Large intestine (tissue), 12 donors: ENCODE results near the gene SUFU. TPM values are rescaled to one million over a fixed set of nuclear protein-coding genes. Genes with fewer than 3 reads are reported as not detected.
A peak's percentile ranks its signal among the peaks of the same experiment; 100 is the strongest.
"Not testable (repeated sequence)": the region's sequence is repeated elsewhere in the genome, so short reads cannot be mapped to it uniquely, and the experiment has no call there.

Source experiments
- DNase-seq, 2 donors: peaks; one replicate each; pipeline versions ENCODE4 v3.0.0 to v3.0.0-alpha.2; 2013
- H3K27ac ChIP-seq: one replicate; pipeline ENCODE4 v1.5.1; 2013; ENCODE audit warnings: low read length
- H3K27me3 ChIP-seq: 2 replicates; pipeline ENCODE4 v1.6.1; 2013; ENCODE audit warnings: low read length; ENCODE audit not compliant: control insufficient read depth, insufficient read depth
- H3K36me3 ChIP-seq: 2 replicates; pipeline ENCODE4 v1.6.1; 2013; ENCODE audit warnings: low read length; ENCODE audit not compliant: control insufficient read depth, insufficient read depth
- H3K4me1 ChIP-seq: one replicate; pipeline ENCODE4 v1.6.1; 2013; ENCODE audit warnings: low read length; ENCODE audit not compliant: control insufficient read depth, insufficient read depth
- H3K4me3 ChIP-seq: one replicate; pipeline ENCODE4 v1.5.1; 2013; ENCODE audit warnings: low read length
- H3K9me3 ChIP-seq: one replicate; pipeline ENCODE4 v1.6.1; 2013; ENCODE audit warnings: mild to moderate bottlenecking, low read depth, low read length, moderate library complexity; ENCODE audit not compliant: control insufficient read depth
- WGBS: methylation state at CpG from one replicate; pipeline ENCODE4 v1.1.5; 2013; ENCODE audit warnings: low lambda C conversion rate; ENCODE audit not compliant: insufficient coverage; 5-methylcytosine and 5-hydroxymethylcytosine counted together
- long read RNA-seq, 11 donors: transcript quantifications; one replicate each; lab custom pipeline, GENCODE V29; 2026
- polyA plus RNA-seq: library from polyadenylated mRNA; unstranded; fragments of 120-200 nt; gene quantifications from one replicate; pipeline ENCODE4 v1.2.1, GENCODE V29; 2013

Gene SUFU
- 12.9 TPM for polyA plus RNA-seq
- long read RNA-seq, donor 1, full-length matches to known transcripts = 2 of 2 reads
- long read RNA-seq, donor 1, partial matches to known transcripts = 0 of 2 reads
- long read RNA-seq, donor 1, other reads (novel, unspliced or antisense) = 0 of 2 reads
- long read RNA-seq, donor 2, full-length matches to known transcripts = 2 of 2 reads
- long read RNA-seq, donor 2, partial matches to known transcripts = 0 of 2 reads
- long read RNA-seq, donor 2, other reads (novel, unspliced or antisense) = 0 of 2 reads
- long read RNA-seq, donor 3 = 0 reads
- long read RNA-seq, donor 4 = 0 reads
- long read RNA-seq, donor 5, partial matches to known transcripts = 0 of 1 reads
- long read RNA-seq, donor 5, other reads (novel, unspliced or antisense) = 0 of 1 reads
- long read RNA-seq, donor 6, full-length matches to known transcripts = 4 of 4 reads
- long read RNA-seq, donor 6, partial matches to known transcripts = 0 of 4 reads
- long read RNA-seq, donor 6, other reads (novel, unspliced or antisense) = 0 of 4 reads
- long read RNA-seq, donor 7, full-length matches to known transcripts = 1 of 1 reads
- long read RNA-seq, donor 7, partial matches to known transcripts = 0 of 1 reads
- long read RNA-seq, donor 7, other reads (novel, unspliced or antisense) = 0 of 1 reads
- long read RNA-seq, donor 8, full-length matches to known transcripts = 3 of 3 reads
- long read RNA-seq, donor 8, partial matches to known transcripts = 0 of 3 reads
- long read RNA-seq, donor 8, other reads (novel, unspliced or antisense) = 0 of 3 reads
- long read RNA-seq, donor 9, full-length matches to known transcripts = 1 of 1 reads
- long read RNA-seq, donor 9, partial matches to known transcripts = 0 of 1 reads
- long read RNA-seq, donor 9, other reads (novel, unspliced or antisense) = 0 of 1 reads
- long read RNA-seq, donor 10, full-length matches to known transcripts = 1 of 1 reads
- long read RNA-seq, donor 10, partial matches to known transcripts = 0 of 1 reads
- long read RNA-seq, donor 10, other reads (novel, unspliced or antisense) = 0 of 1 reads
- long read RNA-seq, donor 11, full-length matches to known transcripts = 2 of 2 reads
- long read RNA-seq, donor 11, partial matches to known transcripts = 0 of 2 reads
- long read RNA-seq, donor 11, other reads (novel, unspliced or antisense) = 0 of 2 reads

- peaks cover 7% of the 10 kb centered on the region for H3K36me3 ChIP-seq
- 8% methylated on average over 2 of the region's 44 CpGs for WGBS
- H3K27me3 ChIP-seq = no peaks in the 10 kb centered on the region
- H3K4me1 ChIP-seq = peaks cover 30% of the 10 kb centered on the region
- peak within 1 kb of the TSS; percentile 68 for H3K27ac ChIP-seq
- peak; percentile 97 to 98 for DNase-seq
- peak within 1 kb of the TSS; percentile 95 for H3K4me3 ChIP-seq
- H3K9me3 ChIP-seq = no peaks in the 10 kb centered on the region
These were observed at the start of gene SUFU for GRCh38 chr10:102503264-102504178. Gene SUFU, plus strand, starts transcription at chr10:102503972. Its CDS starts 181 bp downstream, at chr10:102504153.

- not testable (repeated sequence) for H3K27me3 ChIP-seq, H3K4me3 ChIP-seq, H3K9me3 ChIP-seq, DNase-seq
- no CpG with 5 or more reads among the region's 13 CpGs for WGBS
- Histone ChIP-seq H3K4me1 (peaks cover 56% of the 10 kb centered on the region), H3K27ac (peak overlapping the region; percentile 89), H3K36me3 (peaks cover 11% of the 10 kb centered on the region)
These were observed 48.9 kb upstream of the SUFU start for GRCh38 chr10:102454662-102455487.

GRCh38 chr10:102455893-102456471 is 47.8 kb upstream of the SUFU start:
- no peaks in the 10 kb centered on the region for H3K27me3 ChIP-seq
- DNase-seq = peak; percentile 80 to 87
- peaks cover 59% of the 10 kb centered on the region for H3K4me1 ChIP-seq
- peaks cover 11% of the 10 kb centered on the region for H3K36me3 ChIP-seq
- peak overlapping the region; percentile 89 for H3K27ac ChIP-seq
- H3K9me3 ChIP-seq = no peaks in the 10 kb centered on the region
- H3K4me3 ChIP-seq = no peak overlapping the region
- no CpG with 5 or more reads among the region's 7 CpGs for WGBS

- H3K4me1 ChIP-seq = peaks cover 59% of the 10 kb centered on the region
- DNase-seq = no peak
- H3K27me3 ChIP-seq = peaks cover 7% of the 10 kb centered on the region
- H3K4me3 ChIP-seq = no peak overlapping the region
- WGBS = 90% methylated on average over 5 of the region's 9 CpGs
- H3K36me3 ChIP-seq = peaks cover 7% of the 10 kb centered on the region
- H3K9me3 ChIP-seq = no peaks in the 10 kb centered on the region
- peak overlapping the region; percentile 20 for H3K27ac ChIP-seq
These were observed 46.1 kb upstream of the SUFU start for GRCh38 chr10:102457591-102458150.

GRCh38 chr10:102458656-102459055 is 45.1 kb upstream of the SUFU start:
- peaks cover 62% of the 10 kb centered on the region for H3K4me1 ChIP-seq
- H3K36me3 ChIP-seq = peaks cover 3% of the 10 kb centered on the region
- no CpG with 5 or more reads among the region's 4 CpGs for WGBS
- H3K4me3 ChIP-seq = no peak overlapping the region
- peak overlapping the region; percentile 89 for H3K27ac ChIP-seq
- DNase-seq = peak; percentile 69 to 88
- no peaks in the 10 kb centered on the region for H3K9me3 ChIP-seq
- peaks cover 12% of the 10 kb centered on the region for H3K27me3 ChIP-seq

- peaks cover 3% of the 10 kb centered on the region for H3K36me3 ChIP-seq
- H3K9me3 ChIP-seq = no peaks in the 10 kb centered on the region
- peaks cover 12% of the 10 kb centered on the region for H3K27me3 ChIP-seq
- no peak for DNase-seq
- peak overlapping the region; percentile 23 for H3K27ac ChIP-seq
- WGBS = 0% methylated on average over 2 of the region's 8 CpGs
- peaks cover 46% of the 10 kb centered on the region for H3K4me1 ChIP-seq
- H3K4me3 ChIP-seq = peak overlapping the region; percentile 57
These were observed 43.0 kb upstream of the SUFU start for GRCh38 chr10:102460836-102461186.

- Histone ChIP-seq H3K27ac (peak overlapping the region; percentile 23), H3K4me3 (peak overlapping the region; percentile 57), H3K4me1 (peaks cover 41% of the 10 kb centered on the region), H3K9me3 (no peaks in the 10 kb centered on the region), H3K36me3 (no peaks in the 10 kb centered on the region), H3K27me3 (peaks cover 12% of the 10 kb centered on the region)
- no CpG with 5 or more reads among the region's 54 CpGs for WGBS
- DNase-seq = peak; percentile 91 to 92
These were observed 42.4 kb upstream of the SUFU start for GRCh38 chr10:102461187-102462054.

- Histone ChIP-seq H3K36me3 (no peaks in the 10 kb centered on the region), H3K9me3 (no peaks in the 10 kb centered on the region), H3K27ac (peak overlapping the region; percentile 22), H3K27me3 (peaks cover 12% of the 10 kb centered on the region), H3K4me1 (peaks cover 33% of the 10 kb centered on the region), H3K4me3 (peak overlapping the region; percentile 23)
- no CpG with 5 or more reads among the region's 6 CpGs for WGBS
- DNase-seq = no peak
These were observed 41.2 kb upstream of the SUFU start for GRCh38 chr10:102462512-102463054.
